NB4 (cell line): ENCODE measurements around the gene FHIT.

Experiments
- MAX ChIP-seq: IDR thresholded peaks from 2 replicates; pipeline ENCODE4 v1.6.1; 2011; ENCODE audit warnings: low read depth, low read length
- MYC ChIP-seq: IDR thresholded peaks from 2 replicates; pipeline ENCODE4 v1.6.1; 2011; ENCODE audit warnings: low read depth, low read length
- POLR2A ChIP-seq: IDR thresholded peaks from 2 replicates; pipeline ENCODE4 v1.6.1; 2011; ENCODE audit warnings: mild to moderate bottlenecking; ENCODE audit not compliant: insufficient read length; ENCODE audit errors: extremely low read depth
- TF ChIP-seq, protein P1 (sequence below): IDR thresholded peaks from one replicate; pipeline ENCODE4 v1.5.1; 2012; ENCODE audit warnings: low read depth, low read length

GRCh38 chr3:60989626-60990441, 261.4 kb downstream of the FHIT start:
- TF ChIP-seq, protein P1, sequence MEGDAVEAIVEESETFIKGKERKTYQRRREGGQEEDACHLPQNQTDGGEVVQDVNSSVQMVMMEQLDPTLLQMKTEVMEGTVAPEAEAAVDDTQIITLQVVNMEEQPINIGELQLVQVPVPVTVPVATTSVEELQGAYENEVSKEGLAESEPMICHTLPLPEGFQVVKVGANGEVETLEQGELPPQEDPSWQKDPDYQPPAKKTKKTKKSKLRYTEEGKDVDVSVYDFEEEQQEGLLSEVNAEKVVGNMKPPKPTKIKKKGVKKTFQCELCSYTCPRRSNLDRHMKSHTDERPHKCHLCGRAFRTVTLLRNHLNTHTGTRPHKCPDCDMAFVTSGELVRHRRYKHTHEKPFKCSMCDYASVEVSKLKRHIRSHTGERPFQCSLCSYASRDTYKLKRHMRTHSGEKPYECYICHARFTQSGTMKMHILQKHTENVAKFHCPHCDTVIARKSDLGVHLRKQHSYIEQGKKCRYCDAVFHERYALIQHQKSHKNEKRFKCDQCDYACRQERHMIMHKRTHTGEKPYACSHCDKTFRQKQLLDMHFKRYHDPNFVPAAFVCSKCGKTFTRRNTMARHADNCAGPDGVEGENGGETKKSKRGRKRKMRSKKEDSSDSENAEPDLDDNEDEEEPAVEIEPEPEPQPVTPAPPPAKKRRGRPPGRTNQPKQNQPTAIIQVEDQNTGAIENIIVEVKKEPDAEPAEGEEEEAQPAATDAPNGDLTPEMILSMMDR, result no peak
- TF ChIP-seq POLR2A (no peak), MAX (no peak), MYC (no peak)
